Stimulated activated CD8-positive, alpha-beta memory T cell treated with anti-CD3 and anti-CD28 coated beads, Interleukin-15, amount 100 ng/mL, for 24 hours (primary cell): ENCODE results near the gene OPRM1.

Experiments used
- DNase-seq: peaks from one replicate; pipeline ENCODE4 v3.0.0-alpha.2; 2020; ENCODE audit warnings: low read depth

The OPRM1 gene

DNA sequence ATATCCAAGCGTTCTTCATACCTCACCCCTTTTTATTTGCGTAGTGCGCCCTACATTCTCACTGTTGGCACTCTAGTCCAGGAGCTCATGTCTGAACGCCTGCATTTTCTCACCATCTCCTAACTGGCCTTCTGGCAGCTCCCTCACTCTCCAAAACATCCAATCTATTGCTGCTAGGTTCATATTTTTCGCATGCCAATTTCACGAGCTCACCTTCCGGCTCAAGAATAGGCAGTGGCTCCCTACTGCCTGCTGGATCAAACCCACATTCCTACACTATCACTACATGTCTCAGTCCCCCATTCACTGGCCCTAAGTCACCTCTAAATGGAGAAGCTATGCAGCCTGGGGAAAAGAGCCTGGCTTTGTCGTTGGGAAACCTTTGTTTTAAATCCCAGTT lies 202.5 kb downstream of the OPRM1 start:
- no peak for DNase-seq

DNA sequence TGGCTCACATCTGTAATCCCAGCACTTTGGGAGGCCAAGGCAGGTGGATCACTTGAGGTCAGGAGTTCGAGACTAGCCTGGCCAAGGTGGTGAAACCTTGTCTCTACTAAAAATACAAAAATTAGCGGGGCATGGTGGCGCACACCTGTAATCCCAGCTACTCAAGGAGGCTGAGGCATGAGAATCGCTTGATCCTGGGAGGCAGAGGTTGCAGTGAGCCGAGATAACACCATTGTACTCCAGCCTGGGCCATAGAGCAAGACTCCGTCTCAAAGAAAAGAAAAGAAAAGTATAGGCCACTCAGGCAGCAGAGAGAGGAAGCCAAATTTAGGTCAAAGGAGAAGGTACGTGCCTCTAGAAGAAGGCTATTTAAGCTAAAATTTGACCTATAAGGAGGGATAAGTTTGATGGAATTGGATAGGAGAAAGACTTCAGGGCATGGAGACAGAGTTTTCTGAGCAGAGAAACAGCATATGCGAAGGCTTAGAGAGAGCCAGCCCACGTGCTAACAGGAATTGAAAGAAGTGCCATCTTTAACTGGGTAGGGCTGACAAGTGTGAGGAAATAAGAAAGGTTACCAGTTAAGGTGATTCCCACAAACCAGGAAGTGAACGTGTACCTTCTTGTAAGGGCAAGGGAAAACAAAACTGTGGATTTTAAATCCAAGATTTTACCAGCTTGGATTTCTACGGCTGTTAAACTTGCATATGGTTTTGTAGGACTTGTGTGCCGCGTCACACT lies 203.7 kb downstream of the OPRM1 start:
- no peak for DNase-seq

DNA sequence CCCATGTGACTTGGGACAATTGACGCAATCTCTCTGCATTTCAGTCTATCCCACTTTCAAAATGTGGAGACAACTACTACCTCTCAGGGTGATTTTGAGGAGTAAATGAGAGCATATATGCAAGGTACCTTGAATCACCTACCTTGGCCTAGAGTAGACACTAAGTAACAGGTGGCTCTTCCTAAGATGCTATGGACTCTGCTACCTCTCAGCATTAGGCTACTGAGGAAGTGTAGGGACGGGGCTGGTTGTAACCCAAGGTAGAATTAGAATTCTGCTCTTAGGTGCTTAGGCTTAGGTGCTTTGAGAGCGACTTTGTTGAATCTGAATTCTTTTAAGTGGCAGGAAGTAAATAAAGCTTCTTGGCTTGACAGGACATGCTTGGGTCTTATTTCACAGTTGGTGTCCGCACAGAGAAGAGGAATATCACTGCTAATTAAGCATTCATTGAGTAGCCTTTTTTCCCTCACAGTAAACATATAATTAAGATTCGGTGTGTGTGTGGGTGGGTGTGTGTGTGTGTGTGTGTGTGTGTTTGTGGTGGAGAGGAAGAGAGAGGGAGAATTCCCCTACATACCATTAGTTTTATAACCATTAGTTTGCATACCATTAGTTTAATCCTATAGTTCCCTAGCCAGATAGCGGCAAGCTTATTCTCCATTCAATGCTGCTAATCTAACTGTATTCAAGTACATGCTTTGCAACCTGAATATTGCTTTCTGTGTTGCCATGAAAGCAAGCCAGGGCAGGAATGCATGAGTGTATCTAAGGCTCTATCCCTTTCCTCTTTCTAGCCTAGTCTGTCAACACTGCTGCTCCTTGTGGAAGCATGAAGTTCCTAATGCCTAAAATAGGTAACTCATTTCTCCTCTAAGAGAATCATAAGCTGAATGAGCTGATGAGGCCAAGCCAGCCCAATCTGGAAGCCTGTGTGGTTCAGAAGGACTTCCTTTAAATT lies 205.0 kb downstream of the OPRM1 start:
- DNase-seq: no peak

DNA sequence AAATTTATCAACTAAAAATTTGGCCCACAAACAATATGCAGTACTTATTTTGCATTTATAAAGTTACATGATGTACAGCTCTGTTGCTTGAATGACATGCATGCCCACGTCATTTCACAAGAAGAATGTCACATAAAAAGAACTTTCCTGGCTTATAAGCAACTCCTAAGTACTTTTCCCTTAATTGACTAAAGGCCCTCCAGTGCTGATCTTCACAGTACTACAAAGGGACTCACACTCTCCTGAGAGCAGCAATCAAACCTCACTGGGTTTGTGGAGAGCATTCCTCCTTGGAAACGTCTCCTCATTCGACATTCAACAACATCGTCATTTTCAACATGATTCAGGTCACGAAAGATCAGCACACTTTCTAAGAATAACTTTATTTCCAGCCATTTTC lies 206.5 kb downstream of the OPRM1 start:
- no peak for DNase-seq

DNA sequence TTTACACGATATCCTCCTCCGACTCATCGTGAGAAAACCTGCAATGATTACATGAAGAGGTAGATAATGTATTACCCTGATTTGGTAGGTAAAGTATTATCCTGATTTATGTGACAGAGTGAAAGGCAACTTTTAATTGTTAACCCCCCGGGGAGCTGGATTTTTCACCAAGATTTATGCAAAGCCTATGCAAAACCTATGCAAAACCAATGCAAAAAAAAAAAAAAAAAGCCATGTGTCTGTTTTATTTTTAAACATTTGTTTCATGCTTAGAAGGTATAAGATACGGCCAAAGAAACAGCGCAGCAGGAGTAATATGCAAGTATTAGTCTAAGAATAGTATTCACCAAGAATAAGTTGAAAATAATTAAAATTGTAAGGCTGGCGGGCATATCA lies 207.7 kb downstream of the OPRM1 start:
- no peak for DNase-seq

DNA sequence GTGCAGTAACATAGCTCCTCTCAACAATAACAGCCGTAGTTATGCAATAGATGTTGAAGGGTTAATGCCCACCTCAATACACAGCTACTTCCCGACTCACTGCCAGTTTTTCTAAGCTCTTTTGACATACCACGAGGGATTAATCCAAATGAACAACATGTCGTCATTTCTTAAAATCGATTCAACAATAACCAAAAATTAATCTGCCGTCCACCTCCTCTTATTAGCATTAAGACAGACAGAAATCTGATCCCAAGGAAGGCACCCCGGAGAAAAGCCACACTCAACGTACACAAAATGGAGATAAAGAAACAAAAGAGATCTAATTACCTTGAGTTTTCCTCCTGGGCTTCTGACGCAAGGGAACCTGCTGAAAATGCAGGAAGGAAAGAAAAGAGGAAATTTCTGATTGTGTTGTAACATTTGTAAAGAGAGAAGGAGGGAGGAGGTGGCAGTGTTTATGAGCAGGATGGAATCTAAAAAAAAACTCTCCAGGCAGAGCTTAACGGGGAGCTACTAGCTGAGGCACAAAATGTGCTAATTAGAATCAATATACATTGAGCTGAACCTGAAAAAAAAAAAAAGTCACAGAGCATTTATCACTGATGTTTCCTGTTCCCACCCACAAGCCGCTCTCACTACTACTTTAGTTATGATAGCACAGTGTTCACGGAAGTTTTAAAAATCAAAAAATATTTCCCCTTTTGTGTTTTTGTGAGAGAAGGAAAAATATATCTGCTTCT lies 208.2 kb downstream of the OPRM1 start:
- no peak for DNase-seq

DNA sequence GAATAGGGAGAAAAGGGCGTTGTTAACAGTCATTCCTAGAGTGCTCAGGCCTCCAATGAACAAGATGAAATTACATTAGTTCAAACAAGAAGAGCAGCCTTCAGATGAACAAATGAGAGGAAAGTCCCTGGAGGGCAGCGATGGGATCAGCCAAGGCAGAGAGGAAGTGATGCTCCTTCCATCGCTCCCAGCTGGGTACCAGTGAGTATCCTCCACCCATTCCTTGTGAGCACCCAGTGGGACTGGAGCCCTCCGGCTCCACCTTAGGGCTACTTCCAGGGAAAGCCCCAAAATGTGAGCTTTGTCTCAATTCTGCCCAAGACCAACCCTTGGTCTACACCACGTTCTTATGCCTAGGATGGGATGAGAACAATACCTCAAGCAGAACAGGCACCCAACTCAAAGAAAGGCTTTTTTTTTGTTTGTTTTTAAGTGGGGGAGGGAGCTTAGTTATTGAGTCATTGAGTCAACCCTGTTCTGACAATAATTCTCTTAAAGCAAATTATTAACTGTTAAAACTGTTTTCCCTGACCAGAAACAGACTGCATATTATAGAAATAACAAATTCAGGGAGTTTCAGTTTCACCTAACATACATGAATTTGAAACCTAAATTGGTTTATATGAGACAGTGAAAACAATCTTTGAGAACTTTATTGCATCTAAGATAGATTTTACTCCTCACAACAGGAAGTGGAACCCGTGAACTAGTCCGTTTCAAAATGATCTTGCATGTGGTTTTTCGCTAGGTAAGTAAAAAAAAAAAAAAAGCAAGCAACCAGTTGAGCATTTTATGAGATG lies 210.7 kb downstream of the OPRM1 start:
- no peak for DNase-seq

DNA sequence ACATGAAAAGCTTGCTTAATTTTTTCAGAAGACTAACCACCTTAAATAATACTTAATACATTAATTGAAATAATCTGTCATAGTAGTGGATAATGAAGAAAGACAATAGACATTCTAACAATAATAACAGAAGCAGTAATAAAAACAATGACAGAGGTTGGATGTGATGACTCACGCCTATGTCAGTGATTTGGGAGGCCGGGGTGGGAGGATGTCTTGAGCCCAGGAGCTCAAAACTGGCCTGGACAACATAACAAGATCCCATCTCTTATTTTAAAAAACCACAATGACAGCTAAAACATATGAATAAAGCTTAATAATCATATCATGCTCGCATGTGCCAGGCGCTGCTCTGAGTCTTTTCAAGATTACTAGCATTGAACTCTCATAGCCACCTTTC lies 212.1 kb downstream of the OPRM1 start:
- DNase-seq: no peak

DNA sequence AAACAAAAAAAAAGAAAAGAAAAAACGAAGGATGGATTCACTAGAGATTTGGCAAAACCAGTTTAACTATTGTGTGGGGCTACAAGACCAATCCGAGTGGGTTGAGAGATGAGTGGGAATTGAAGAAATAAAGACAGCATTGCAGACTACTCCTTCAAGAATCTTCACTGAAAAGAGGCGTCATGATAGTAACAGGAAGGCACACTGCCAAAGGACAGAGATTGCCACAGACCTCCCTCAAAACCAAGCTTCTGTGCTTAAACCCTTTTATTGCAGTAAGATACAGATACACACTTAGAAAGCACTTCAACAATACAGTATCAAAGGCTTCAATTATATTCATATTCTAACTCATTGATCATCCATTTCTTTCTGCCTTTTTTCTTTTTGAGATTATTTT lies 213.6 kb downstream of the OPRM1 start:
- no peak for DNase-seq

DNA sequence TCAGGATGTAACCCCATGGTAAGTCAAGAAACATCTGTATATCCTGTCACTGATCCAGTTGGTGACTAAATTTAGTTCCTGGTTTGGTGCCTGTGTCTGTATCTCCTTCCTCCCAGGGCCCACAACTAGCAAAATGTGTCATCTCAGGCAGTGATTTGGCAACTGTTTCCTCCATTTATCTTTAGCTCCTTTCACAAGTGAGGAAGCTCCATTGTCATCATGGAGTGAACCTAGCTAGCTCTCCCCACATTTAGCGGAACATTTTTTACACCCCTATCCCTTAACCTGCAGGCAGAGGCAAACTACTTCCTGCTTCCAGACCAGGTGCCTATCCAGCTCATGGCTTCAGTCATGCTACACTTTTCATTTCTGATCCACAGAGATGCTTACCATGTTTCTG lies 218.0 kb downstream of the OPRM1 start:
- DNase-seq: no peak

DNA sequence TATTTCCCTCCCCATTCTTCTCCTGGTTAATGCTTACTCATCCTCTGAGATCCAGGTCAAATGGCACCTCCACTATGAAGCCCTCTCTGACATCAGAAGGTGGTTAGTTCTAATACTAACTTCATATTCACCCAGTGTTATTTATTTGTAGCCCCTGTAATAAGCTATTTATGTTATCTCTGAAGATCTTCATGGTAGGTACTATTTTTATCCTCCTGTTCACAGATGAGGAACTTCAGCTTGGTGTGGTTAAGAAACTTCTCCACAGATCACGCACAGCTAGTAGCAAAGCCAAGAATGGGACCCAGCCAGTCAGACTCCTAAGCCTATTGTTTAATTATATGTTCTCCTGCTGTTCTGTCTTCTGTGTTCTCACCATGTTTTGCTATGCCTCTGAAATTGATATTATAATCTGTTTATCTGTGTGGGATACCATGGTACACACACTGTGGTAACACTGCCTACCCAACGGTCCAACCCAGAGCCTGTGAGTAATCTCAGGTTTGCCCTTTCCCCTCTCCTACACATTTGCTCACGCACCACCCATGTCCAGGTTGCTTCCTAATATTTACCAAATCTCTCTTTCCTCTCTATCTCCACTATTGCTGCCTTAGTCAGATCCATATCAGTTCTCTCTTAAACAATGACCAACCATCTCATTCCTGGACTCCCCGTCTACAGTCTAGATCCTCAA lies 219.2 kb downstream of the OPRM1 start:
- DNase-seq: no peak

DNA sequence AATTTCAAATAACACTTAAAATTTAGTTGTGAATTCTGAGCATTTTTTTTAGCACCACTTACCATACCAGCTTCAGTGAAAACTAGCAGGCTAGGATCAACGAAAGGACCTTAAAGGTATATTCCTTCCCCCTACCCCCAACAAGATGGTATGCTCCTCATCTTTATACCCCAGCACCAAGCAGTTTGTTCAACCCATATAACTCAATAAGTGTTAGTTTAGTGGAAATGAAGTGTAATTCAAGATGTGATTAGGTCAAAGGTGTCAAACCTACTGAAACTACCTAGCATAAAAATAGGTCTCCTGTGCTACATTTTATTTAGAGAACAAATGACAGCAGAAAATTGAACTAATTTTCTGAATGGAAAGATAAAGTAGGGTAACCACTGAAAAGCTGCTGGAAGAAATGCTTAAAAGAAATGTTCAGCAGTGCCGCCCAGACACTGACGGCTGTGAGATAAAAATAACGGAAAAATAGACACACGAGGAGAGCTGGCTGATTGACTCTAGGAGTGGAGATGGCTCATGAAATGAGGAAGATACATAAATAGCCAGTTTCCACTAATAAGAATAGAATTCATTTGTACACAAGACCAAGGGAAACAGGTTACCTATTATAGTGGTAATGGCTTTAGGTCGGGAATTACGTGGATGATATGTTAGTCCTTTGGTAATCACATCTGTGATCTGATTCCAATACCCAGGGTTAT lies 222.8 kb downstream of the OPRM1 start:
- no peak for DNase-seq

DNA sequence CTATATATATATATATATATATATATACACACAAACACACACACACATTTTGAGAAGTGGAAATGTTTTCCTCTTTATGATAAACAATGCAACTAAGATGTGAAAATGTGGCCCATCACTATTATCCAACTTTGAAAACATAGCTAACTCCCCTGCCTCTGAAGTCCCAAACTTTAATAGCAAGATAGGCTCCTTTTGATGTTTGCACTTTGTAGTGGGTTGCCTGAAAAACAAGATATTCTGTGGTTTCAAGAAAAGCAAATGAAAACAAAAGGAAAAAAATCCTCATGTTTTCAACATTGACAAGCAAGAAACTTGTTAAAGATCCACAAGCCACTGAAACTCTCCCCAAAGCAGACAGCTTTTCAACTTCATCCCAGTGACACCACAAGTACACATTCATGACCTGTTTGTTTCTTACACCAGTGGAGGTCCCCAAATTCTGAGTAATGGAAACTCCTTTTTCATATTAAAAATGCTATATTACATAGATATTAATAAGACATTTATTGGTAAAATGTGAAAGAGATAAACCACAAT lies 227.6 kb downstream of the OPRM1 start:
- DNase-seq: no peak

DNA sequence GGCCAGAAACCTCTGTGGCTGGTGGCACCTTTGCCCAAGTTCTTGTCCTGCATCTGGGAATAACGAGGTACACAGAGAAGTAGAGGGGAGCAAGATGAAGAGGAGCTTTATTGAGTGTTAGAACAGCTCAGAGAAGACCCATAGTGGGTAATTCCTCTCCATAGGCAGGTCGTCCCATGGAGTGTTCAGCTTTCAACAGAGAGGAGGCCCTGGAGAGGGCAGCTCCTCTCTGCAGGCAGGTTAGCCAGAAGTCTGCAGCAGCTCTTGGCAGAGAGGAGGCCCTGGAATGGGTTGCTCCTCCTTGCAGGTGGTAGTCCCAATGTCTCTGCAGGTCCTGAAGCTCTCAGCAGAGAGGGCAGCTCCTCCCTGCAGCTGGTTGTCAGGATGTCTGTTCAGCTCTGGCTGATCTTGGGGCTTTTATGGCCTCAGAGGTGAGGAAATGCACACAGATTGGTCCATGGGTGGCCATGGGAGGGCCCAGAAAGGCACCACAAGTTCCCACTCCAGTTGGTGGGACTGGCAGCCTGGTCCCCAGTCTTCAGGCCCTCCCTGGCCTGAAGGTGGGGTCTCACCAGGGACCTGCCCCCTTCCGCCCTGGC lies 228.6 kb downstream of the OPRM1 start:
- no peak for DNase-seq

DNA sequence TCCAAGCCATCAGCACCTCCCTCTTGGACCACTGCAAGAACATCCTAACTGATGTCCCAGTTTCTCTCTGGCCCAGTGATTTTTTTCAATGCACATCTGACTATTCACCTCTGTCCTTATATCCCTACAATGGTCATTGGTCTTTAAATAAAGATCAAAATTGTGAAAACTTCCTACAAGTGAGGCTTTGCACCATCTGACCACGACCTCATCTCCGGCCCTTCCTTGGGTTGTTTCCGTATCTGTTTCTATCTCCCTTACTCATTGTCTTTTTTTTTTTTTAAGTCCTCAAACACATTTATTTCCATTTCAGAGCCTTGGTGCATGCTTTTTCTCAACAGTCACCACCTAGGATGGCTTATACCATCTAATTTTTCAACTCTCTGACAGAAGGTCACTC lies 229.4 kb downstream of the OPRM1 start:
- no peak for DNase-seq

DNA sequence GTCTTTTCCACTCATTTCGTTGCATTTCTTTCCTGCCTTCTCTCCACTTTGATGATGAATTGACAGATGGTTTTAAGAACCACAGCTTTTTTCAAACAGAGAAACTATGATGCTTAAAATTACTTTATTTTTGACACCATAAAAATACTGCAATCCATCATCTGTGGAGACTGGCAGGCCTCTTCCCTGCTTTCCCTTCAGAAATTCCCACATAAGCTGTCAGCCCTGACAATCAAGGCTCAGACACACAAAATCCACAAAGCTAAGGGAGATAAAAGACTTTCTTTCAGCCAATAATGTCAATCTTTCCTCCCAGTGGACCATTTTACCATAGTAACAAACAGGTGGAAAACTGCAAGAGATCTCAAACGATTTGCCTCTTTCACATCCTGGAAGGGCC lies 235.1 kb downstream of the OPRM1 start:
- DNase-seq: no peak

DNA sequence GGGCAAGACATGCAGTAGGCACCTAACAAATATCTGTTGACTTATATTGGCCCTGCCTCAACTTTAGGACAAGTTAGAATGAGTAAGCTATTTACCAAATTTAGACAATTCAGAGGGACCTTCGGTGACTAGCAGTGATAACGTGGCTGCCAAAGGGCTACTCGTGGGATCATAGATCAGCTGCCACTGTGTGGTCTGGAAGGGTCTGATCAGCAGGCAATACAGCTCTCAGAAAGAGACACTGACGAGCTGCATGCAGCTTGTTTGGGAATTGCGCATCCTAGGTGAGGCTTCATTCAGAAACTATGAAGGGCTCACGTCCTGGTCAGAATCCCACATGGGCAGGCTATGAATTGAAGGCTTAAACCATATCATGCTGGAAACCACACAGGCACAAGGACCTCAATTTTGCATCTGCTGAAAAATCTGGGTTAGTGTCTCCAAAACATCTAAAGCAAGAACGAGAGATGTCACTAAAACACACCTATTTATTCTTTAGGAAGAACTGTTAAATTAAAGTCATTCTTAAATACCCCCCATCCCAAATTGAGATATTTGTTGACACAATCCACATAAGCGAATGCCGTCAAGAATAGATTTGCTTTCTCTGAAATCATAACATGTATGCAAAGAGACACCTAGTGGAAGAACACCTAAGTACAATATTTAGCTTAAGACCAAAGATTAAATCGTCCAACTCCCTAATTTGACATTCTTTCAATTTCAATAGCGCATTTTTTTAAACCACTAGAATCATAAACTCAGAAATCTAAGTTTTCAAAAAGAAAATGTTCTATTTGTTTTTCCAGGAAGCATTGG lies 238.0 kb downstream of the OPRM1 start:
- no peak for DNase-seq

DNA sequence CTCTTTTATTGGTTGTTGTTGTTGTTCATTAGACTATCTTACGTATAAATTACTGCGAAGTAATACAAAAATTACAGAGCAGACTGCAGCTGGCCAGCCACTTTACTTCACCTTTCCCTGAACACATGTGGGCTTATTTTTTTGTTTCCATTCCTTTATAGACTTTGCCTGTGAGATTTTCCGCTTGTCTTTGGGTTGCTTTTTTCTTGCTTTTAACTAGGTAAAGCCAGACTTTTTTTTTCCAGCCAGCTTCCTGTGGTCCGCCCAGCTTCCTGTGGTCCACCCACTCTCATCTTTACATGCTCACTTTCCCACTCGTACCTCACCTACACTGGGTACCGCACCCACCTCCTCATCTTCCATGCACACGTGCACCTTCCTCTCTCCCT lies 238.6 kb downstream of the OPRM1 start:
- DNase-seq: no peak

DNA sequence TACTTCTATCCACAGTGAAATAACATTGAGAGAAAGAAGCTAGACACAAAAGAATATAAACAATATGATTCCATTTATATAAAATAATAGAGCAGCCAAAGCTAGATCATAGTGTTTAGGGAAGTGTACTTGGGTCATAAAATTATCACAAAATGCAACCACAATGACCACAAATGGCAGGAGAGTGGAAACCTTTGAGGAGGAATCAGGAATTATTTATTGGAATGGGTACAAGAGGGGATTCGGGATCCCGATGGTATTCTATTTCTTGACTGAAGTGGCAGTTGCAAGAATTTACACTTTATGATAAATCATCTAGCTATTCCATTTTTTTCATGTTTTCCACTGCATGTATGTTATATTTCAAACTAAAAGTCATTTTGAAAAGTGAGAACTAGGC lies 241.5 kb downstream of the OPRM1 start:
- DNase-seq: no peak
